GM21390 (cell line): ENCODE measurements around the gene SUSD1.
"Not testable (repeated sequence)": the region's sequence is repeated elsewhere in the genome, so short reads cannot be mapped to it uniquely, and the experiment has no call there.

Source experiments
- ATAC-seq: cut with Tn5 transposase; IDR thresholded peaks from one replicate; pipeline ENCODE4 v1.9.1; 2021; ENCODE audit not compliant: unreplicated experiment

SUSD1 gene

DNA sequence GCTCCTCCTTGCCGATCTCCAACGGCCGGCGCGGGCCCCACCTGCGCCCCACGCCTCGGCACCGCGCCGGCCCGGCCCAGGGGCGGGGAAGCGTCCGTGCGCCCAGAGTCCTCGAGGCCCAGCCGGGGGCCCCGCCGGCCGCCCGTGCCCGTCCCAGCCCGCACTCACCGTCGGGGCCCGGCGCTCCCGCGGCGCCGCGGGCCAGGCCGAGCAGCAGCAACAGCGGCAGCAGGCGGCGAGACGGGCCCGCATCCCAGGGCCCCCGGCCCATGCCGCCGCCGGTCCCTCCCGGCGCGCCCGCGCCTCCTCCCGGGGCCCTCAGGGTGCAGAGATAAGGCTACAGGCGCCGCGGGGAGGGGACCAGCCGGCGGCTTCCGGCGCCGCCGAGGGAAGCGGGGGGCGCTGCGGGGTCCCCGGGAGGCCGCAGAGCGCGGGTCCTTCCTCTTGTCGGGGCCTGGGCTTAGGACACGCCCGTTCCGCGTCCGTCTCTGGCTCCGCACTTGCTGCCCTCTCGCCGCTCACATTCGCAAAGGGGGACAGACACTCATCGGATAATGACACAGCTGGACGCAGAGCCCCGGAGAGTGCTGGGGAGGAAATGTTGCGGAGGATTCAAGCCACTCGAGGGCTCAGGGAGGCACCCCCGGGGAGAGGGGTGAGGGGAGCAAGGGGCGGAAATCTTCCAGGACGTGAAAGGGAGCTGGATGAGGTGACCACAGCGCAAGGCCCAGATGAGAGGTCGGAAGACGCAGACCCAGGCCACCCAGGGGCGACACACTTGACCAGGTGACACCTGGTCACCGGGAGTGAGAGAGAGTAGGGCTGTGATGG lies at the start of gene SUSD1:
TSS of gene SUSD1 (minus strand) at position 333 of the 831 bp plus-strand sequence. CDS start at position 271, 62 bp downstream.
- ATAC-seq, result peak; percentile 58

DNA sequence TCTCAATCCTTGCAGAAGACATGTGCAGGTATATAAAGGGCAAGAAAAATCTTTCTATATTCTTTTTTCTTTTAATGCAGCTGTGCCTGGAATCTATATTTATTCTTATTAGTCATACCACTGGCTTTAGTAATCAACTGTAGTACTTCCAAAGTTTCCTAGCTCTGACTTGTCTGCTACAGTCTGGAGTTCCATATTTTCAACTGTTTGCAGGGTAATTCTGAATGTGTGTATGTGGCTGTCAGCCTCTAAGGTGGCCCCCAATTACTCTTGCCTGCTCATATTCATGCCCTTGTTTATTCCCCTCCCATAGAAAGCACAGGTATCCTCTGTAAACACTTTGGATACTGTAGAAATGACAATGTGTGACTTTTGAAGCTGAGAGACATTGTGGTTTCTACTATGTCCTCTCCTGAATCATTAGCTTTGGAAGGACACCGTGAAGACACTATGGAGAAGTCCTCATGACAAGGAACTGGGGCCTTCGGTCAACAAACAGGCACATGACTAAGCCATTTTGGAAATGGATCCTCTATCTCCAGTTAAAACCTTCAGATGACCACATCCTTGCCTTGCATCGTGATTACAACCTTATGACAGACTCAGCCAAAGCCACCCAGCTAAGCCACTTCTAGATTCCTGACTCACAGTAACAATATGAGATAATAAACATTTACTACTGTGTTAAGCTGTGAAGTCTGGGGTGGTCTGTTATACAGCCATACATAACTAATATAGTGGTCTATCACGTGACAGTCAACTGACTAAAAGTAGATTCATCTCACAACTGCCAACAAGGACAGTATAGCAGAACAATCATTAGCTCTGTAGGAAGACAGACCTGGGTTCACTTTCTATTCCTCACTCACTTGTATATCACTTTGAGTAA lies 49.5 kb upstream of the SUSD1 start:
- ATAC-seq, result peak; percentile 79

DNA sequence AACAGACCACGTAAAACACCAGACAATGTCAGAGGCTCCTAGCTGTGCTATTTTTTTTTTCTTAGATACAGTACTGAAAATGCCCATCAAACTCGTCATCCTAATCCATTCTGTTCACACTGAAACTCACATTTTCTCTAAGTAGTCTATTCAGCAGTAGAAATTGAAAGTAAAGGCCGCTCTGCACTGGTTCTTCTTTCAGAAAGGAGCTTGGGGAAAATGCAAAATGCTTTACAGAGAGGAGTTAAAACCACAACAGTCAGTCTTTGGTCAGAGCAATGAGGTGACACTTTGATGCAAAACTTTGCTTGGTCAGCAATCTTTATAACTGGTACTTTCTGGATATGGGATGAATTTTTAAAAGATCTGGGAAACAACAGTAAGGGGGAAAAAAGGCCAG lies 43.8 kb upstream of the SUSD1 start:
- ATAC-seq, result peak; percentile 95

DNA sequence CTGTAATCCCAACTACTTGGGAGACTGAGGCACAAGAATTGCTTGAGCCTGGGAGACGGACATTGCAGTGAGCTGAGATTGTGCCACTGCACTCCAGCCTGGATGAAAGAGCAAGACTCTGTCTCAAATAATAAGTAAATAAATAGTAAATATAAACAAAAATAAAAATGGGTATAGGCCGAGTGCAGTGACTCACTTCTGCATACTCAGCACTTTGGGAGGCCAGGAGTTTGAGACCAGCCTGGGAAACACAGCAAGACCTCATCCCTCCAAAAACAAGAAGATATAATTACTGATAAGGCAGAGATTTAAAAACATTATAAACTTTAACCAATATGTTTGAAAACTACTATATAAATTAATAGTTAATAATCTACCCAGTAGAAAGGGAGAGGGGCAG lies 37.8 kb upstream of the SUSD1 start:
- ATAC-seq, result no peak

DNA sequence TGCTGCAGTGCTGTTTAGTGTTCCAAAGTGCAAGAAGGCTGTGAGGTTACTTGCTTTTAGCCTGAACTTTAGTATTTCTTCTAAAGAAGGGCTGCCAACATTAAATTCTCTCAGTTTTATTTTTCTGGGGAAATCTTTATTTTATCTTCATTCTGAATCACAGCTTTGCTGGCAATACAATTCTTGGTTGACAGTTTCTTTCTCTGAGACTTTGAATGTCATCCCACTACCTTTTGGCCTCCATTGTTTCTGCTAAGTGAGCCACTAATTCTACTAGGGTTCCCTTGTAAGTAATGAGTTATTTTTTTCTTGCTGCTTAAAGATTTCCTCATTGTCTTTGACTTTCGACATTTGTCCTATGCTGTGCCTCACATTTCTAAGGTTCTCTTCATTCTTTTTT lies 32.4 kb upstream of the SUSD1 start:
- ATAC-seq, result no peak

DNA sequence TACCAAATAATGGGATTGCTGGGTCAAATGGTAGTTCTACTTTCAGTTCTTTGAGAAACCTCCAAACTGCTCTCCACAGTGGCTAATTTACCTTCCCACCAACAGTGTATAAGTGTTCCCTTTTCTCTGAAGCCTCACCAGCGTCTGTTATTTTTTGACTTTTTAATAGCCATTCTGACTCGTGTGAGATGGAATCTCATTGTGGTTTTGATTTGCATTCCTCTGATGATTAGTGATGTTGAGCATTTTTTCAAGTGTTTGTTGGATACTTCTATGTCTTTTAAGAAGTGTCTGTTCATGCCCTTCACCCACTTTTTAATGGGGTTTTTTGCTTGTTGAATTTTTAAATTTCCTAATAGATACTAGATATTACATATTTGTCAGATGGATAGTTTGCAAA lies 28.4 kb upstream of the SUSD1 start:
- ATAC-seq, result no peak

DNA sequence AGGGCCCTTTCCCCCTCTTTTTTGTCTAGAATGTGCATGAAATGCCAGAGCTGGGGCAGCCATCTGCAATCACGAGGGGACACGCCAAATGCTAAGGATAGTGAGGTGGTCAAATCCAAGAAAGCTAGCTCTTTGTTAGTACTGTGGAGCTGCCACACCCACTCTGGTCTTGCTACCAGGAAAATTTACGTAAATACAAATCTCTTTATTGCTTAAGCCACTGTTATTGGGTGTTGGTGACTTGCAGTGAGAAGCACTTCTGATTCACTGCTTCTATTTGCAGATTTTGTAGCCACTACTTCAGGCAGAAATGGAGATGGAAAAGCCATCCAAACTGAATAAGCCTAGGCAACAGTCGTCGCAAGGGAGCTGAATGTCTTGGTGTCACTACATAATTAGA lies 25.6 kb upstream of the SUSD1 start:
- ATAC-seq, result no peak

DNA sequence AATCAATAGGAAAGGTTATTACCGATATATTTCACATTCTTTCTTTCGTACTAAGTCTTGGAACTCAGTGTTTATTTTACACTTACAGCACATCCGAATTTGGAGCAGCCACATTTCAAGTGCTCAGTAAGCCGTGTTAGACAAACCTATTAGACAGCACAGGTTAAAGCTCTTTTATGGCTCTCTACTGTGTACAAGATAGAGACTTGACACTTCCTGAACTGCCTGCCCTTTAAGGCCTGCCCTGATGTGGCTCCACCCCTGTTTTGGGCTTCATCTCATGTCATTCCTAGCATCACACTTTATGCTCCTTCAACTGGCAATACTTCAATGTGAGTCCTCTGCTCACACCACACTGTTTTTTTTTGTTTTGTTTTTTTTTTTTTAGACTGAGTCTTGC lies 23.5 kb upstream of the SUSD1 start:
- ATAC-seq, result no peak

DNA sequence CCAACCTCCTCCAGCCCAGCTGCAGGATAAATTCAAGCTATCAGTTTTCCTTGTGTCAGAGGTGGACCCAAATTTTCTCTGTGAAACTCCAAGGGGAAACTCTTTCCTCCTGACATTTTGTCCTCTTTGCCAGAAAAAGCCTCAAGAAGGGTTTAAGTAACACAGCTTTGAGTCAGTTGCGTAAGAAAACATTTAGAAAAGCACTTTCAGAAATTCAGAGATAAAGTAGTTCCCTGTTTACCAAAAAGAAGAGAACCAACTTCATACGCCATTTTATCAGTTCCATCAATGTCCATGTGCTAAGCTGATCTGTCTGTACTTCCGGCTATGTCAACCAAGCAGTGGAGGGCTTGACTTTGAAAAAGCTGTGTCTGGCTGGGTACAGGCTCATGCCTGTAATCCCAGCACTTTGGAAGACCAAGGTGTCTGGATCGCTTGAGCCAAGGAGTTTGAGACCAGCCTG lies 19.9 kb upstream of the SUSD1 start:
- ATAC-seq, result no peak

DNA sequence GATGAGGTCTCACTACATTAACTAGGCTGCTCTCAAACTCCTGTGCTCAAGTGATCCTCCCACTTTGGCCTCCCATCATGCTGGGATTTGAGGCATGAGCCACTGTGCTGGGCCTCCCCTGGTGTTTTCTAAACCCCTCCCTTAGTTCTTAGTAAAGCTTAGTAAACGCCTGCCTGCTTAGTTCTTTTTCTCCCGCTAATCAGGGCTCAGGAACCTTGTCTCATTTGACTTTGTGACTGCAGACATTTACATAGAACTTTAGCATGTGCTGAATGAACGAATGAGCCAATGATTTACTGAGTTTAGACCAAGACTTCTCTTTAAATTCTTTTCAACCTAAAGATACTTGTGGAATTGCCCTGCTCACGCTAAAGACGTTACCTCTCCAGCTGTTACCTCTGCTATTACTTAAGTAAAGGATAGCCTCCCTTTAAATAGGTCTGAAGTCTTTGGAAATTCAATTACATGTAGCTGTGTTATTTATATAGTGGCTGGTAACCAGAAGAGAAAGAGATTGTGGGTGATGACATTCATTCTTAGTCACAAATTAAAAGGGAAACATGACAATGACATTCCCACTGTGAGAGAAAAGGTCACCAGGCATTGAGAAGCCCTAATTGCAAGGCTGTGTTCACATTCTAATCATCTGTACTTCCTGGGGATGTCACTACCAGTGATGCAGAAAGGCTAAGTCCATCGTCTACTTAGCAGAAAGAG lies 18.6 kb upstream of the SUSD1 start:
- no peak for ATAC-seq

DNA sequence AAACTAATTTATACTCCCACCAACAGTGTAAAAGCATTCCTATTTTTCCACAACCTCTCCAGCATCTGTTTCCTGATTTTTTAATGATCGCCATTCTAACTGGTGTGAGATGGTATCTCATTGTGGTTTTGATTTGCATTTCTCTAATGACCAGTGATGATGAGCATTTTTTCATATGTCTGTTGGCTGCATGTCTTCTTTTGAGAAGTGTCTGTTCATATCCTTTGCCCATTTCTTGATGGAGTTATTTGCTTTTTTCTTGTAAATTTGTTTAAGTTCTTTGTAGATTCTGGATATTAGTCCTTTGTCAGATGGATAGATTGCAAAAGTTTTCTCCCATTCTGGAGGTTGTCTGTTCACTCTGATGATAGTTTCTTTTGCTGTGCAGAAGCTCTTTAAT lies 15.2 kb upstream of the SUSD1 start:
- ATAC-seq, result not testable (repeated sequence)

DNA sequence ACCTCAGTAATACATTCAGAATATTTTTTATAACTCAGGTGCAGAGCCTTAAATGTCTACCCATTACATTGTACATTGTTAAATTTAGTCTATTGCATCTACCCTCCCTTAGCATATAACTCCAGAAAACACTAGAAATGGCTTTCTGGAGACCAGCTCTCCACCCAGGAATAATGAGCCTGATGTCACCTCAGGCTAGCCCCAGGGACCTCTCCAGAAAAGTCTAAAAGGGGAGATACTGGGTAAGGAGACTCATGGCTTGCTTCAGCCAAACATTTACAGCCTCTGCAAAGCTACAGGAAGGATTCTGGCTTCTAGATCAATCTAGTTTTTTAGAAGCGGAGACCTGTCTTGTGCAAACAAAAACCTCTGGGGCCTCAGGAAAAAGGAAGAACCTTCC lies 13.8 kb upstream of the SUSD1 start:
- no peak for ATAC-seq

DNA sequence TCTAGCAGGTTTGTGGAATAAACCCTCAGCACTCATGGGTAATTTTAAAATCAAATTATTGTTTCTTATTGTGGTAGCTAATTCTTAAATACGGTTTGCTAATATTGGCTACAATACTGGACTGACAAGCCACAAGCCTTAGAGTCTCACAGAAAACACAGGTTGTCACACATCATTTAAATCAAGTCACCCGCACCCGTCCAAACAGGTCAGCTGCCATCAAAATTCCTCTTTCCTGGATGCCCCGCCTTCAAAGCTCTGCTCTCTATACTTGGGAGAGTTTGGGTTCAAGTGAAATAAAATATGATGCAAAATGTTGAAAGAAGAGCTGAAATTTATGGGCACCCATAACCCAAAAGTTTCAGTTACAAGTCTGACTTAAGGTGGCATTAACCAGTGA lies 12.3 kb upstream of the SUSD1 start:
- no peak for ATAC-seq

DNA sequence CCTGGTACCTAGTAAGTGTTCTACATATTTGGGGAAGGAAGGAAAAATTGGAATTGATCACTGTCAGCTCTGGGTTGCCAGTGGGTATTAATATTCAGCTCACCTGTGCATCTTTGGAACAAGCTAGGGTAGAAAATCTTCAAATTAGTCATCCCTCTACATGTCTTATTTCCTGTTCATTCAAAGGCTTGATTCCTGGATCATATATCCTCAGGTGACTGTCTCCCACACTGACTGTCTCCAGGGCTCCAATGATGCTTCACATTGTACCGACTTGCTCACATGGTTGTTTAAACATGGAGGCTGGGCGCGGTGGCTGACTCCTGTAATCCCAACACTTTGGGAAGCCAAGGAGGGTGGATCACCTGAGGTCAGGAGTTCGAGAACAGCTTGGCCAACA lies 11.6 kb upstream of the SUSD1 start:
- no peak for ATAC-seq

DNA sequence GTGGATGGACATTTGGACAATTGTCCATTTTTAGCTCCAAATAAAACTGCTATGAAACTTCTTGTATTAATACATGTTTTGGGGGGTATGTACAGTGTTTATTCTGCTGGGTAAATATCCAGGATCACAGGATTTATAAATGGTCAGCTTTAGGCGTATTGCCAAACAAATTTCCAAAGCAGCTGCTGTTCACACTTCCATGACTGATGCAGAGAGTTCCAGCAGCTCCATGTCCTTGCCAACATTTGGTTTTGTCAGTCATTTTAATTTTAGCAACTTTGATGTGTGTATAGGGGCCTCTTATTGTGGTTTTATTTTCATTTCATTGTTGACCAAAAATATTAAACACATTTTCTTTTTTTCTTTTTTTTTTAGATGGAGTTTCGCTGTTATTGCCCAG lies 9.8 kb upstream of the SUSD1 start:
- ATAC-seq, result no peak

DNA sequence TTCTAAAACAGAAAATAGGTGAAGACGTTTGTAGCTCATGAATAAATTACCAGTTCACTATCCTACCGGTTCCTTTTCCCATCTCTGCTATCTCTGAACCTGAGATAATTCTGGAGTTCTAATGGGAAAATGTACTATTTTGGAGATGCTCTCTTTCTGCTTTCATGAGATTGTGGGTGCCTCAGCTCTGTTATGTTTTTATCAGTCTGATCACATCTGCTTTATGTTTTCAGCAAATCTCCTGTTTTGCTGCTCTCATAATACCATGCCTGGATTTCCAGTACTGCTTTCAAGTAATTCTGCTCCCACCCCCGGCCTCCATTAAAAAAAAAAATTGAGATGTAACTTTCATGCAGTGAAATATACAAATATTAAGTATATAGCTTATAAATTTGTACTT lies 9.1 kb upstream of the SUSD1 start:
- ATAC-seq, result no peak

DNA sequence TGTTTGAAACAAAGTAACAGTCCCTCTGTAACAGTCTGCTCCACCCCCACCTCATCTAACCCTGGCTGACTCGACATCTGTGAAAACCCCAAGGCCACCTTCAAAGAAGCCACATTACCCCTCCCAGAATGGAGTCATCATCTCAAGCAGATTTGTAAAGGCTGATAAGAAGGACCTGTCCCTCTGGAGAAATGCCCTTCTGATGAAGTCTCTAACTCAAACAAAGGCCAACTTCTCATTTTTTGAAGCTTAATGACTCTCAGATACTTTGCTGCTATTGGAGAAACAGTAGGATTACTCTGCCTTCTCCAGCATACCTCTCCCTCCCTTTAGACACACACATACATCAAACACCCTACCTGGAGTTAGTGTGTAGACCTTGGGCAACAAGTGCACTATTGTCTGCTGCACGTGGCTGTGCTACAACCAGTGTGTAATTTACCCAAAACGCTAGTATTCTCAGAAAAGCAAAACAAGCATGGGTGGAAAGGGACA lies 5.3 kb upstream of the SUSD1 start:
- ATAC-seq, result no peak

DNA sequence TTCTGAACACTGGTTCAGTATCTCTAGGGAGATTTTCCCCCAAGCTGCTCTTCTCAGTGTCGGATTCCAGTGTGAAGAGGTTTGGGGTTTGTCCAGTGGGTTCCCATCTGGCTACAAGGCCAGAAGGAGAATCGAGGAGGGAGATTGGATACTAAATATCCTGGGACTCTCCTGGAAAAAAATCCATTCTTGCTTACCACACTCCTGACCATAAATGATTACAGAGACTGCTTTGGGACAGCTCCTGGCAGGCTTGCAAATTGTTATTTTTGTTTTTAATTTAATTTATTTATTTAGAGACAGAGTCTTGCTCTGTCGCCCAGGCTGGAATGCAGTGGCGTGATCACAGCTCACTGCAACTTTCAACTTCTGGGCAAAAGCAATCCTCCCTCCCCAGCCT lies 4.7 kb upstream of the SUSD1 start:
- no peak for ATAC-seq

DNA sequence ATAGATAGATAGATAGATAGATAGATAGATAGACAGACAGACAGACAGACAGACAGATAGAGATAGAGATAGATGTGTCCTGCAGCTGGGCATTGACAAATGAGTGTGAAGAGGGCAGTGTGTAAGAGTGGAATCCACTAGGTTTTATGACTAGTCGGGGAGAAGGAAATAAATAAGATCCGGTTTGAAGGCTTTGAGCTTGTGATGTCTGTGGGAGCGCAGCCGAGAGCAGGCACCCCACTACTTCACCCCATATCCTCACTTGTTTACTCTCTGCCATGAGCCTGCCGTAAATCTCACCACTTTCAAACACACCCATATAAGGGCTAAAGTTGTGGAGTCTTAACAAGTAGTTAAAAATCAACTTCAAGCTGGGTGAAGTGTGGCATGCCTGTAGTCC lies 1.4 kb upstream of the SUSD1 start:
- ATAC-seq, result no peak

DNA sequence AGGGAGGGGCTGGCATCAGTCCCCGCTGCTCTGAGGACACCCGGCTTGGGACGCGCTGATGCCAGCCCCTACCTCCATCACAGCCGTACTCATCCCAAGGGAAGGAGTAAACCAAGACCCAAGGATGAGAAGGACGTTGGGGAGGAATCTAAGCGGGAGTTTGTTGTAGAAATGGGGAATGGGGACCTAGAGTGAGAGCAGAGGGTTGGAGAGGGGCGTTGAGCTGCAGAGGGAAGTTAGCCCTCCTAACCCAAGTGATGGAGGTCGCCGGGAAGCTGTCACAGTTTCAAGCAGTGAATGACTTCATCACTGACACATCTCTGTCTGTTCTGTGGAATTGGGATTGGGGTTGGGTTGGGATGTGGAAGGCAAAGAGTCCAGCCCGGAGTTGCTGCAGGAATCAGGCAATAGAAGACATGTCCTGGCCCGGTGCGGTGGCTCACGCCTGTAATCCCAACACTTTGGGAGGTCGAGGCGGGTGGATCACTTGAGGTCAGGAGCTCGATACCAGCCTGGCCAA lies 759 bp upstream of the SUSD1 start:
- no peak for ATAC-seq
